Activated T-cell treated with anti-CD3 and anti-CD28 coated beads, Interleukin-2, amount 50 U/mL, for 48 hours (primary cell): ENCODE measurements around the gene OCEL1.

ENCODE experiments used
- DNase-seq, 2 experiments: peaks; one replicate each; pipeline ENCODE4 v3.0.0-alpha.2; 2020

The OCEL1 gene

DNA sequence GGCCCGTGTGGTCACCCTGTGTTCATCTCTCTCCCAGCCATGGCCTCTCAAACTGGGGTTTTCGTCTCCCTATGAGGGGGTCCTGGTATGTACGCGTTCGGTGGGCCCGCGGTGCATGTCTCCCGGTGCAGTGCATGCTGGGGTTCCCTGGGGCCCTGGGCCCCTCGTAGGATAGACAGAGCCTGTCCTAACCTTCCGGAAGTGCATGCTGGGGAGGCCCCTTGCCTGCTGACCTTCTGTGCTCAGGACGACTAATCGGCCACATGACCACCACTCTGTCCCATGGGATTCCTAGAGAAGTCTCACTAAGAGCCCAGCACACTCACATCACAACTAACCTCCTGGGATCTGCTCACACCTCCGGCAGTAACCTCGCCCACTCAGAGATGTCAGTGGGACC, 15.7 kb upstream of the OCEL1 start:
- DNase-seq = no peak

DNA sequence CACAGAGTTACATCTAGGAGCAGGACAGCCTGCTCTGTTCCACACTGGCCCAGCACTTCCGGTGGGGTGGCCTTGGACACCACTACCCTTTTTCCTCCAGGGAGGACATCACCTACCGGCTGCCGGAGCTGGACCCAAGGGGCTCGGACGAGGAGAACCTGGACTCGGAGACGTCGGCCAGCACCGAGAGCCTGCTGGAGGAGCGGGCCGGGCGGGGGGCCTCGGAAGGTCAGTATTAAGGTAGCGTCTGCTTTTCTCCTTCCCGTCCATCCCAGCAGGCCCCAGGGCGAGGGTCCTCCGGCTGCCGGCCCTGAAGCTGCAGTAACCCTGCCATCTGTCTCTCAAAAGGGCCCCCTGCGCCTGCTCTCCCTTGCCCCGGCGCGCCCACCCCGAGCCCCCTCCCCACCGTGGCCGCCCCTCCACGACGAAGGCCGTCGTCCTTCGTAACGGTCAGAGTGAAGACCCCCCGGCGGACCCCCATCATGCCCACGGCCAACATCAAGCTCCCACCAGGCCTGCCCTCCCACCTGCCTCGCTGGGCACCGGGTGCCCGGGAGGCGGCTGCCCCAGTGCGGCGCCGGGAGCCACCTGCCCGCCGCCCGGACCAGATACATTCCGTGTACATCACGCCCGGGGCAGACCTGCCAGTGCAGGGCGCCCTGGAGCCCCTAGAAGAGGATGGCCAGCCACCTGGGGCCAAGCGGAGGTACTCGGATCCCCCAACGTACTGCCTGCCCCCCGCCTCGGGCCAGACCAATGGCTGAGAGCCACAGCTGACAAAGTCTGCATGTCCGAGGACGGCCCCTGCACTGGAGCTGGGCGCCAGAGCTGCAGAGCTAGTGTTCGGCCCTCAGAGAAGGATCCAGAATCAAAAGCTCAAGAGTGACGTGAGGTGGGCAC, 14.2 kb upstream of the OCEL1 start:
- DNase-seq = no peak

DNA sequence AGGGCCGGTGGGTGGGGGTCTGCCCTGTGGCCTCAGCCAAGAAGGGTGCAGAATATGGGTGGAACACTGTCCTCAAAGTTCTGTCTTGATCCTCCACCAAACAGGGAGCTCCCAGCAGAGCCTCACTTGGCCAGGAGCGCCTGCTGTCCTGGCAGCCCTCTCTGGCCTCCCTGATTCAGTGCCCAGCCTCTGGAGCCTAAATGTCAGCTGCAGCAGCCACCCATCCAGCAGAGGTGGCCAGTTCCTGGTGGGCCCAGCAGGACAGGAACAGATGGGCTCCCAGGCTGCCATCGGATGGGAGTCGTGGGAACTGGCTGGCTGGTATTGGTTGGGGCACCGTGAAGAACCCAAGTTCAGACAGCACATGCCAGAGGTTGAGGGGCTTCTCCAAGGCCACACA, 12.7 kb upstream of the OCEL1 start:
- no peak for DNase-seq

DNA sequence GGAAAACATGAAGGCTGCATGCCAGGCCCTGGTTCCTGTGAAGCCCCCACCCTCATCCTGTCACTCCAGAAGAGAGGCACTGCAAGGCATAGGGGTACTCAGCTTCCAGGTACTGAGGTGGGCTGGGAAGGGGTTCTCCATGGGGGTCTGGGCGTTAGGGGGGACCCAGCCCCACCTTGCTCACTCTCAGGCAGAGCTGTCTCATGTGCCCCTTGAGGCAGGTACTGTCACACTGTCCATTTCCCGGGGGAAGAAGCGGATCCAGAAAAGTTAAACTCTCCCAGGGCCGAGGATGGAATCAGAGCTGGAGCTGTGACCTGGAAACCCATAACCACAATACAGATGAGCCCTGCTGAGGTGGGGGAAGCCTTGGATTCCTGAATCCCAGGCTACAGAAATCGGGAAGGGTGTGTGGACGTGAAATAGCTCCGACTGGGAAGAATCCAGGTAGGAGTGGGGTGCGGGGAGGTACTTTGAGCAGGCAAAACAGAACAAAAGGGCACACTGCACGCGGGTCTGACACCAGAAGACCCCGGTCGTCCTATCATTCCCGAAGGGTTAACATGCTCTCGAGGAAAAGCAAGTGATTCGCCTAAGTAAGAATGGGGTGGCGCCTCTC, 11.4 kb upstream of the OCEL1 start:
- no peak for DNase-seq

DNA sequence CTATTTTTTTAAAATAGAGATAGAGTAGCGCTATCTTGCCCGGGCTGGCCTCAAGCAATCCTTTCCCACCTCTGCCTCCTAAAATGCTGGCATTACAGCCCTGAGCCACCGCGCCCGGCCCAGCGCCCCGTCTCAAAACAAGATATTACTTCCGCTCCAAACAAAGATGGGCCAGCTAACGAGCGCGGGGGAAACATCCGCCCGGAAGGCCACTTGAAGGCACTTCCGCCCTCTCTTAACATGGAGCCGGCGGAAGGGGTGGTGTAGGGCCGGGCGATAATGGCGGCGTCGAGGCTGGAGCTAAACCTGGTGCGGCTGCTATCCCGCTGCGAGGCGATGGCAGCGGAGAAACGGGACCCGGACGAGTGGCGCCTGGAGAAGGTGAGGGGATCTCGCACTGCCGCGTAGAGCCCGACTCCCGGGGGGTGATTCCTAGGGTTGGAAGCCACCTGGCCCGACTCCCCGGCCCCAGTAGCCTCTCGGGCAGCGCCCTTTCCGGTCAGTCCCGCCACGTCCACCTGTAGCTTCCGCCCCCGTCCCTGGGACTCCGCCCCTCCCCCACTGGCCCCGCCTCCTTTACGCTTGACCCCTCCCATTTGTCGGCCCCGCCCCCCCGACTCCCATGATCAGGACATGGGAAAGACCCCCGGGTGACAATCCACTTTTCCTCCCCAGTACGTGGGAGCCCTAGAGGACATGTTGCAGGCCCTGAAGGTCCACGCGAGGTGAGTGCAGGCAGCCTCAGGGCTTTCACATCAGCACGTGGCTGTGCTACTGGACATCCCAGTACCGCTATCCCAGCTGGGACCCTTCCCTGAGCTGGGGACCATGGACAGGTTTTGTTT, 10.7 kb upstream of the OCEL1 start, which contains the start of gene USE1:
TSS of gene USE1 (plus strand) at position 231 of the 845 bp plus-strand sequence. CDS start at position 280, 49 bp downstream.
- DNase-seq = peak; percentile 88 to 89

DNA sequence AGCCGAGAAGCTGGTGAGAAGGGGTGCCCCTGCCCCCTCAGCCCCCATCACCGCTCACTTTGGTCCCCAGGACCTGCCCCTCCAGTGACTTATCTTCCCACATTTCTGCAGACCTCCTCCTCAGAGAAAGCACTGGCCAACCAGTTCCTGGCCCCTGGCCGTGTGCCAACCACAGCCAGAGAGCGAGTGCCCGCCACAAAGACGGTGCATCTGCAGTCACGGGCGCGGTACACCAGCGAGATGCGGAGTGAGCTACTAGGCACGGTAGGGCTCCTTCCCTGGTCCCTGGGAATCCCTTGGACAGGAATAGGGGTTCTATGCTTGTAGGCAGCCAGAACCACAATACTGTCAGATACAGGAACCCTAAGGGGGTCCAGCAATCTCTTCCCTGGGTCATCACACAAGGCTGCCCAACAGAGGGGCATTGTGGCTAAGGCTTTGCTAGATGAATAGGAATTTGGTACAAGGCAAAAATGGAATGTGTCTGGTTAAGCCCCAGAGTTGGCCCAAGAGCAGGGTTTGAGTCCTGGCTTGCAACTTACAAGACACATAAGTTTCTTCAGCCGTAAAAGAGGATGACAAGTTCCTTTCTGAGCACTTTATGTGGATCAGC, 9.9 kb upstream of the OCEL1 start:
- no peak for DNase-seq

DNA sequence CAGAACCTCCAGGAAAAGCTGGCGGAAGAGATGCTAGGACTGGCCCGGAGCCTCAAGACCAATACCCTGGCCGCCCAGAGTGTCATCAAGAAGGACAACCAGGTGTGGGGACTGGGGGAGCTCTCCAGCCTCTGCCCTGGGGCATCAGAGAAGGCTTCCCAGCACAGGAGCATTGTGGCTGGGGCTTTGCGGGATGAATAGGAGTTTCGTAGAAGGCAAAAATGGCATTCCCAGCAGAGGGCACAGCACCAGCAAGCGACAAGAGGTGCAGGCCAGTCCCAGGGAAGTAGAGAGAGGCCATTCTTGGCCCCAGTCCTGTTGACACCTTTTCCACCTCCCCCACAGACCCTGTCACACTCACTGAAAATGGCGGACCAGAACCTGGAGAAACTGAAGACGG, 6.7 kb upstream of the OCEL1 start:
- DNase-seq = no peak

DNA sequence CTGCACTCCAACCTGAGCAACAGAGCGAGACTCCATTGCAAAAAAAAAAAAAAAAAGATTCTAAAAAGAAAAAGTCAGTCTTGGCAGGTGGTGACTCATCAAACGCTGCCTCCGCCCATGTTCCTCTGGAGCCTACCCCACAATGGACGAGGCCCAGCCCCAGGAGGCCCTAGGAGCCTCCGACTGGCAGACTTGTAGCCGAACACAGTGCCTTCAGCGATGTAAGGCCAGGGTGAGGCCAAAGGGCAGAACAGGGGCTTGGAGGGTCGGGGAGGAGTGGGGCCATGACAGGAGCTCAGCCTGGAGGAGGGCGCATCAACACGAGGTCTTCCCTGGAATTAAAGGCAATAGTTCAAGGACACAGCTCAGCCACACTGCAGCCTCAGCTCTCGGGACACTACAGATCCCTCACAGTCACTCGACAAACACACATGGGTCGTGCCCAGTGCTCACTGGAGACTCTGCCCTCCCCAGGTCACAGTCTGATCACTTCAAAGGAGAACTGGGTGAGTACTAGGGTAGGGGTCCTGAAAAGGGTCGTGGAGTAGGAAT, 5.7 kb upstream of the OCEL1 start:
- no peak for DNase-seq

DNA sequence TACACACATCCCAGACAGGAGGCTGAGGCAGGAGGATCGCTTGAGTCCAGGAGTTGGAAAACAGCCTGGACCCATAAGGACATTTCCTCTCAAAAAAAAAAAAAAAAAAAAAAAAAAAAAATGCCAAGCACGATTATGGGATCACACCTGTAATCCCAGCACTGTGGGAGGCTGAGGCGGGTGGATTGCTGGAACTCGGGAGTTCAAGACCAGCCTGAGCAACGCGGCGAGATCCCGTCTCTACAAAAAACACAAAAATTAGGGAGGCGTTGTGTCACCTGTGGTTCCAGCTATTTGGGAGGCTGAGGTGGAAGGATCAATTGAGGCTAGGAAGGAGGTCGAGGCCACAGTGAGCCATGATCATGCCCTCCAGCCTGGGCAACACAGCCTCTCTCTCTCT, 973 bp upstream of the OCEL1 start:
- DNase-seq = no peak

DNA sequence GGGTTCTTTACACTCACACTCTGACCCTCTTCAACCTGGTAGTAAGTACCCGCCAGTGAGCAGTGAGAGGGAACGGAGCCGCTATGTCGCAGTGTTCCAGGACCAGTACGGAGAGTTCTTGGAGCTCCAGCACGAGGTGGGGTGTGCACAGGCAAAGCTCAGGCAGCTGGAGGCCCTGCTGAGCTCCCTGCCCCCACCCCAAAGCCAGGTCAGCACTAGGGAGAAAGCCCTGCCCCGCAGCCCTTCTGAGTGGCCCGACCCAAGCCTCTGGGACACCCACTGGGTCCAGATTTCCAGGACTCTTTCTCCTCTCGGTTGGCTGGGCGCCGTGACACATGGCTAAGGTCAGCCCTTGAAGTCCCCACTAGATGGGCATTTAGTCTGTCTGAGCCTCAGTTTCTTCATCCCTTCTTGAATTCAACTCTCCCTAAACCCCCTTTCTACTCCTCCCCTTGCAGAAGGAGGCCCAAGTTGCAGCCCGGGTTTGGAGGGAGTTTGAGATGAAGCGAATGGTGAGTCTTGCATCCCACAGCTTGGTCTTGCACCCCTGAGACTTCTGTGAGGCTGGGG, 1.9 kb downstream of the OCEL1 start:
- no peak for DNase-seq

DNA sequence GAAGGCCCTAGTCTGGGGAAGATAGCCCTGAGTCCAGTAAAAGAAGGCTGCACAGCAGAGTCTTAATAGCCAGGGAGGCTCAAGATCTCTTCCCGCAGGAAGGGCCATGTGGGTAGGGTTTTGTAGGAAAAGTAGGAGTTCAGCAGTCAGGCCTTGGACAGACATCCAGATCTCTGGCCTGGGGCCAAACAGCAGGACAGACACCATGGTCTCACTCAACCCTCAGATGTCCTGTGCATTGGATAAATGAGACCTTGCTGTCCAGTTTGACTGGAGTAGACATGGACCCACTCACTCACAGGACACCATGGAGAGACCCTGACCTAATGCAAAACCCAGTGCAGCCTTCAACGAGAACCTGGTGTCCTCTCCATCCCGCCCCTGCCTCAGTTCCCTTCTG, 3.9 kb downstream of the OCEL1 start:
- DNase-seq = no peak

DNA sequence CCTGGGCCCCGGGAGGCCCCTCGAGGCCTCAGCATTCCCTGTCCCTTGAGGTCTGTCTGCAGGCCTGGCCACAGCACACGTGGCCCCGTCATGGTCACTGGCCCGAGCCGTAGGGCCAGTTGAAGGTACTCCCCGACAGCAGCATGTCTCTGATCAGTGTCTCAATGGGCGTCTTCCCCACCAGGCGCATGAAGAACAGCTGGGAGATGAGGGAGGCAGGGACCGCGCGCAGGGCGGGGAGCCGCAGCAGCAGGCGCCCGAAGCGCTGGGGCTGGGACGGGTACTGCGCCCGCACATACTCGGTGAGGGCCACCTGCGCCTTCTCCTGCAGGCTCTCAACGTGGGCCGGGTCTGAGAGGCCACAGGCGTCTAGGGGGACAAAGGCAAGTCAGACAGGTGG, 6.2 kb downstream of the OCEL1 start:
- no peak for DNase-seq

DNA sequence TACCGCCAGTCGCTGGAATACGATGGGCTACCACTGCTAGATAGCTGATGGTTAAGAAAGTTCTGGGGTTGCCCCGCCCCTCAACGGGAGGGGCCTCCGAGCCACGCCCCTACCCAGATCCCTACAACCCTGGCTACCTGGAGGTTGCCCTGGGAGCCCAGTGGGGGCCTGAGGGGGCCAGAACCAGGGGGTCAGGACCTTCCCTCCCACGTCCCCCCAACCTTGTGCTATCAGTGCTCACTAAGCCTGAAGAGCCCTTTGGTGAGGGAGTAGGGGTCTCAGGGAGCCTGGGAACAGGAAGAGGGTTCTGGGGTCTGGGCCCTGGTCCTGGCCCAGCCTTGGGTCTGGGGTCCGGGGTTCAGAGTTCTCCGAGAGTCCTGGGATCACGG, 8.9 kb downstream of the OCEL1 start:
- peak; percentile 83 to 86 for DNase-seq

DNA sequence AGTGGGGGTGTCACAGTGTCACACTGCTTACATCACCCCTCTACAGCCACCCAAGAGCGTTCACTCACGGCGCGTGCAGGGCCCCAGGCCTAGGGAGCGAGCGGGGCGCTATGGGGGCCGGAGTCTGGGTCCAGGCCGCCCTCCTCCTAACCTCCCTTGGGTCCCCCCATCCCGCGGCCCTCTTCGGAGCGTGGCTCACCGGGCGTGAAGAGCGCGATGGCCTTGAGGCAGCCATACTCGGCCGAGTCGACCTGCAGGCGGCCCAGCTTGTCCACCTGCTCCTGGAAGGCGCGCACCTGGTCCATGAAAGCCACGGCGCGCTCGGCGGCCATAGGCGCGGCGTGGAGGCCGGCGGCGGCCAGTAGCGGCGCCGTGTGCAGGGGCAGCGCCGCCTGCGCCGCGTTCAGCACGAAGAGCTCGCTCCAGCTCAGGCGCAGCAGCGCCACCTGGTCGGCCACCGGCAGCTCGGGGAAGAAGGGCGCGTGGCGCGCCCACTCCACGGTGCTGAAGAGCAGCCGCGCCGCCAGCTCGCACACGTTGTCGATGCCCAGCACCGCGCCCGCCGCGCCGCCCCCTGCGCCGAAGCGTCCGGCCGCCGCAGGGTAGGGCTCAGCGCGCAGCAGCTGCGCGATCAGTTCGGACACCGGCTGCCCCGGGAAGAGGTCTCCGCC, 9.4 kb downstream of the OCEL1 start:
- peak; percentile 75 to 85 for DNase-seq

DNA sequence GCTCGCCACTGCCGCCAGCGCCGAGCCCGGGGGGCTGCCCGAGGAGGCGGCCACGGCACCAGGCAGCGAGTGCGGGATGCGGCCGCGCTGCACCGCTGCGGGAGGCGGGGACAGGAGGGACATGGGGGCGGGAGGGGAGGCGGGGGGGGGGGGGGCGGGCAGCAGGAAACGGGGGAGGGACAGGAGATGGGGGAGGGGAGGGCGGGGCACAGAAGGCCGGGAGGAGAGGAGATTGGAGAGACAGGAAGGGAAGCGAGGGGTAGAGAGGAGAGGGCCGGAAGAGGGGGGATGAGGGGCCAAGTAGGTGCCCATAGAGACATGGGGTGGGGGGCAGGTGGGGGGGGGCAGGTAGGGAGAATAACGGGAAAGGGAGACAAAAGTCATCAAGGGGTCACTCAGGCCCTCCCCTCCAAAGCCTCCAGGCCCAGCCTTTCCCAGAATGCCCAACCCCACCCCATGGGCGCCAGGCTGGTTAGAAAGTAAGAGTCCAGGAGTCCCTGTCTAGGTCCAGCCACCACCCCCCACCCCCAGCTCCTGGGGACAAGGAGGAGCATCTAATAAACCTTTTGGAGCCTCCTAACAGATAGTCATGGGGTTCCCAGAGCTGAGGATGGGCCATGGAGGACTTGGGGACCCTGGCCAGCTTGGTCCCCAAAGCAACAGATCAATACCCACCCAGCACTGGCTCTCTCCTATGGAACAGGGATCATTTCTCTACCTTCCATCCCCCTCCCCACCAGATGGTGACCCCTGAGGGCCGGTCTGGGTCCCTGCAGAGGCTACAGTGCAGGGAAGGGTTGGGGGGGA, 10.1 kb downstream of the OCEL1 start:
- no peak for DNase-seq

DNA sequence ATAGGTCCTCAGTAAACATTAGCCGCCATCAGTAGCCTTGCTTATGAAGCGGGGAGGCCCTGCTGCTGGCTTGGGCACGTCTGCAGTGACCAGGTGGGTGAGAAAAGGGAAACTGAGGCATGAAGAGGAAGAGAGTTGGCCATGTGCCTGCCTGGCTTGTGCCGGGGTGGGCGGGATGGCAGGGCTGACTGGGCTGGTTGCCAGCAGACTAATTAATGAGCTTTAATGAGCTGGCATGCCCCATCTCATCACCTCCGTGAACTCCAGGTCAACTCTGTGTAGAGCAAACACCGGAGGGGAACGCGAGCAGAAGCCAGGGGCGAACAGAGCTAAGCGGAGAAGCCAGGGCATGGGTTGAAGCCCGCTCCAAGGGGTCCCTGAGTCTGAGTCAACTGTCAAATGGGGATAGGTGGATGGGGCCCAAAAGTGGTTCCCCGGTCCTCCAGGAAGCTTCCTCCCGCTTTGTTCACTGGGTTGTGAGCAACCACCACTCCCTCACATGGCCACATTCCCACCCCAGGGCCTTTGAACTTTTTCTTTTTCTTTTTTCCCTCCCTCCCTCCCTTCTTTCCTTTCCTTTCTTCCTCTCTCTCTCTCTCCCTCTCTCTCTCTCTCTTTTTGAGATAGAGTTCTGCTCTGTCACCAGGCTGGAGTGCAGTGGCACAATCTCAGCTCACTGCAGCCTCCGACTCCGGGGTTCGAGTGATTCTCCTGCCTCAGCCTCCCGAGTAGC, 11.0 kb downstream of the OCEL1 start:
- no peak for DNase-seq

DNA sequence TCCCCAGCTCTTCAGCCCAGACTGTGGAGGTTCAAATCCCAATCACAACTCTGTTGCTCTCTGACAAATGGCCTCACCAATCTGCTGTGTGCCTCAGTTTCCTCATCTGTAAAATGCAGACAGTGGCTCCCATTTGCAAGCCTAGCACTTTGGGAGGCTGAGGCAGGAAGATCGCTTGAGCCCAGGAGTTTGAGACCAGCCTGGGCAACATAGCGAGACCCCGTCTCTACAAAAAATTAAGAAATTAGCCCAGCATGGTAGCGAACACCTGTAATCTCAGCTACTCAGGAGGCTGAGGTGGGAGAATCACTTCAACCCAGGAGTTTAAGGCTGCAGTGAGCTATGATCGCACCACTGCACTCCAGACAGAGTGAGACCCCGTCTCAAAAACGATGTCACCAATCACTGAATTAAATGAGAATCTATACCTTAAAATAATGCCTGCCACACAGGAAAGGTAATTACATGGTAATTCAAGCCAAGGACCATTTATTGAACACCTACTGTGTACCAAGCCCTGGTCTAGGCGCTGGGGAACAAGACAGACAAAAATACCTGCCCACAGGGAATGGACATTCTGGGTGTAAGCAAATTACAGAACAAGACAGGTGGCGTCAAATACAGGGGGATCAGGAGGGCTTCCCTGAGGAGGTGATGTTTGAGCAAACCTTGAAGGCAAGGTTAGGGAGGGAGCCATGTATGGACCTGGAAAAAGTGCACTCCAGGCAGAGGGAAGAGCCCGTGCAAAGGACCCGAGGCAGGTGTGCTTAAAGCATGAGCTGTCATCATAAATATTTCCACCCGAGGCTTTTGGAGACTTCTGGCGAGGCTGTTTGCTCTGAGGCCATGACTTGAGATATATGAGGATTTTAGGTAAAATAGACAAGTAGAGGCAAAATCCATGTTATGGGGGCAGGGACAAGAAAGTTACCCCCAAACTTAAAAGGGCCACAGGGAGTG, 12.0 kb downstream of the OCEL1 start:
- DNase-seq = no peak

DNA sequence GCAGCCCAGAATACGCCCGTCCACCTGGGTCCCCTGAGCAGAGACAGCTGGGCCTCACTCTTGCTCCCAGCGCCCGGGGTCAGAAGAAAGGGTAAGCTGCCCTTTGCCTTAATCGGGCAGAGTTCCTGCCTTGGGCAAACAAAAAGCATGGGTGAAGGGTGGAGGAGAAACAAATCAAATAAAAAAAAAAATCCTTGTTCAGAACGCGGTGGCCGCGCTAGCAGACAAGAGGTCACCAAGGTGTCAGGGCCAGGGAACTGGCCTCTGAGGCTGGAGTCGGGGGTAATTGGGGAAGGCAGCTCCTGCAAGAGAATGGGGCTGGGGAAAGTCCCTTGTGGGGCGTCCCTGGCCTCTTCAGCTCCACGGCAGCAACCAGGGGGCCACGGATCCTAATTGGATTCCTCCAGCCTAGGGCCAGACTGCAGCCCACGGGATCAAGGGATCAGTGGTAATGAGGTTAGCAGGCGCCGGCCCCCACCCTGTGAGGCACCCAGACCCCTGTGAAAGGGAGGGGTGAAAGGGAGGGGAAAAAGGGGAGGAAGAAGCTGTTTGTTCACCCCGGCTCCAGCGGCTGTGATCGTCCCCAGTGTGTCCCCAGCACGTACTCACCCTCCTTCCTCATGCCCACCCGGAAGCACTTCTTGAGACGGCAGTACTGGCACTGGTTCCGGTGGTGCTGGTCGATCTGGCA, 14.2 kb downstream of the OCEL1 start:
- no peak for DNase-seq
